ENCODE results near the gene FANCI.

DNA sequence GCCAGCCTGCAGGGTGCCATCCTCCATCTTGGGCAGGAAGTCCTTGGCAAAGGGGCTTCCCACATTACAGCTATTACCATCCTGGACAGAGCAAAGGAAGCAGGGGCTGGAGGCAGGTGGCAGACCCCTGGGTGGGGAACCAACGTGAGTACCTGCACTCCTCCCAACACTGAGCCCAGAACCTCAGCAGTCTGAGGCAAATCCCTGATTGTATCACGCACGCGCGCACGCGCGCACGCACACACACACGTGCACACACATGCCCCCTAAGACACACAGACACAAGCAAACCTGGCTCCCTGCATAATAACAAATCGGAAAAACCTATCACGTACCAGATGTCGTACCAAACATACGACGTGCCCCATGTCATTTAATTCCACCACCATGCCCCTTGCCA lies 79.0 kb downstream of the FANCI start:
- TF ChIP-seq, protein P1, sequence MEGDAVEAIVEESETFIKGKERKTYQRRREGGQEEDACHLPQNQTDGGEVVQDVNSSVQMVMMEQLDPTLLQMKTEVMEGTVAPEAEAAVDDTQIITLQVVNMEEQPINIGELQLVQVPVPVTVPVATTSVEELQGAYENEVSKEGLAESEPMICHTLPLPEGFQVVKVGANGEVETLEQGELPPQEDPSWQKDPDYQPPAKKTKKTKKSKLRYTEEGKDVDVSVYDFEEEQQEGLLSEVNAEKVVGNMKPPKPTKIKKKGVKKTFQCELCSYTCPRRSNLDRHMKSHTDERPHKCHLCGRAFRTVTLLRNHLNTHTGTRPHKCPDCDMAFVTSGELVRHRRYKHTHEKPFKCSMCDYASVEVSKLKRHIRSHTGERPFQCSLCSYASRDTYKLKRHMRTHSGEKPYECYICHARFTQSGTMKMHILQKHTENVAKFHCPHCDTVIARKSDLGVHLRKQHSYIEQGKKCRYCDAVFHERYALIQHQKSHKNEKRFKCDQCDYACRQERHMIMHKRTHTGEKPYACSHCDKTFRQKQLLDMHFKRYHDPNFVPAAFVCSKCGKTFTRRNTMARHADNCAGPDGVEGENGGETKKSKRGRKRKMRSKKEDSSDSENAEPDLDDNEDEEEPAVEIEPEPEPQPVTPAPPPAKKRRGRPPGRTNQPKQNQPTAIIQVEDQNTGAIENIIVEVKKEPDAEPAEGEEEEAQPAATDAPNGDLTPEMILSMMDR (IDR thresholded peaks at IDR 0.05; ENCODE audit: low read depth, low read length), result no peak
- TF ChIP-seq EZH2phosphoT487 (IDR thresholded peaks at IDR 0.05; ENCODE audit: low read depth), result no peak

Data from OCI-LY3 (cell line).